ENCODE measurements around the gene ARFIP1. TPM values are rescaled to one million over a fixed set of nuclear protein-coding genes. Genes with fewer than 3 reads are reported as not detected.
A peak's percentile ranks its signal among the peaks of the same experiment; 100 is the strongest.

ARFIP1 gene
- total RNA-seq, 1 donor from 2014 or later: 68.0 TPM

DNA sequence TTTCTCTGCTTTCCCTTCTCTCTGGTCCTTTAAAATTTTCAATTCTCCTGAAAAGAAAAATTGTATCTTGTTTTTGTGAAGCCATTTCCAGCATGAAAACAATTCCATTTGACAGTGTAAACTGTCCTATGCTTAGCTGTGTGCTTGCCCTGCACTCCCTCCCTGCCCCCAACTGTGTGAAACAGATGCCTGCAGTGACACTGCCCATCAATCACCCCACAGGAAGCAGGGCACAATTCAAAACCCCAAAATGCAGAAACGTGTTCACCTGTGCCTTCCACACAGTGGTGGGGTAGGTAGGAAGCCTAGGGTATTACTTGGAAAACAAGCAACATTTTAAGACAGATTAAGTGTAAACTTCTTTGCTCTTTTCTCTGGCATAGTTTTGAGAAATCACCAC lies 150.1 kb downstream of the ARFIP1 start:
- no peak overlapping the region for H3K4me3 Mint-ChIP-seq
- no peak overlapping the region for H3K27ac Mint-ChIP-seq
- H3K4me1 Mint-ChIP-seq: peaks cover 20% of the 10 kb centered on the region
- Histone ChIP-seq H3K79me2 (ENCODE audit: low read depth) (no peaks in the 10 kb centered on the region), H3K27ac (no peak overlapping the region), H3K36me3 (no peaks in the 10 kb centered on the region), H3K4me1 (peaks cover 17% of the 10 kb centered on the region), H3K9me3 (ENCODE audit: low read depth) (no peaks in the 10 kb centered on the region), H4K20me1 (ENCODE audit: low read depth) (no peaks in the 10 kb centered on the region), H3K27me3 (peaks cover 10% of the 10 kb centered on the region), H3K4me3 (no peak overlapping the region), H3K9ac (no peak overlapping the region), H3K4me2 (peak overlapping the region; percentile 46), H2AFZ (replicated peaks) (no peak overlapping the region), H3F3A (ENCODE audit: low read depth) (peaks cover 6% of the 10 kb centered on the region)
- peak; percentile 18 for DNase-seq (ENCODE audit: low spot score)
- TF ChIP-seq, protein P1, sequence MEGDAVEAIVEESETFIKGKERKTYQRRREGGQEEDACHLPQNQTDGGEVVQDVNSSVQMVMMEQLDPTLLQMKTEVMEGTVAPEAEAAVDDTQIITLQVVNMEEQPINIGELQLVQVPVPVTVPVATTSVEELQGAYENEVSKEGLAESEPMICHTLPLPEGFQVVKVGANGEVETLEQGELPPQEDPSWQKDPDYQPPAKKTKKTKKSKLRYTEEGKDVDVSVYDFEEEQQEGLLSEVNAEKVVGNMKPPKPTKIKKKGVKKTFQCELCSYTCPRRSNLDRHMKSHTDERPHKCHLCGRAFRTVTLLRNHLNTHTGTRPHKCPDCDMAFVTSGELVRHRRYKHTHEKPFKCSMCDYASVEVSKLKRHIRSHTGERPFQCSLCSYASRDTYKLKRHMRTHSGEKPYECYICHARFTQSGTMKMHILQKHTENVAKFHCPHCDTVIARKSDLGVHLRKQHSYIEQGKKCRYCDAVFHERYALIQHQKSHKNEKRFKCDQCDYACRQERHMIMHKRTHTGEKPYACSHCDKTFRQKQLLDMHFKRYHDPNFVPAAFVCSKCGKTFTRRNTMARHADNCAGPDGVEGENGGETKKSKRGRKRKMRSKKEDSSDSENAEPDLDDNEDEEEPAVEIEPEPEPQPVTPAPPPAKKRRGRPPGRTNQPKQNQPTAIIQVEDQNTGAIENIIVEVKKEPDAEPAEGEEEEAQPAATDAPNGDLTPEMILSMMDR (IDR thresholded peaks at IDR 0.05): no peak
- no peak for TF ChIP-seq EZH2 (IDR thresholded peaks at IDR 0.05)
- TF ChIP-seq EZH2phosphoT487 (IDR thresholded peaks at IDR 0.05): no peak
- peaks cover 6% of the 10 kb centered on the region for H3K9me3 Mint-ChIP-seq
- H3K36me3 Mint-ChIP-seq: peaks cover 3% of the 10 kb centered on the region
- H3K27me3 Mint-ChIP-seq (ENCODE audit: insufficient read depth, low read depth): peaks cover 13% of the 10 kb centered on the region

DNA sequence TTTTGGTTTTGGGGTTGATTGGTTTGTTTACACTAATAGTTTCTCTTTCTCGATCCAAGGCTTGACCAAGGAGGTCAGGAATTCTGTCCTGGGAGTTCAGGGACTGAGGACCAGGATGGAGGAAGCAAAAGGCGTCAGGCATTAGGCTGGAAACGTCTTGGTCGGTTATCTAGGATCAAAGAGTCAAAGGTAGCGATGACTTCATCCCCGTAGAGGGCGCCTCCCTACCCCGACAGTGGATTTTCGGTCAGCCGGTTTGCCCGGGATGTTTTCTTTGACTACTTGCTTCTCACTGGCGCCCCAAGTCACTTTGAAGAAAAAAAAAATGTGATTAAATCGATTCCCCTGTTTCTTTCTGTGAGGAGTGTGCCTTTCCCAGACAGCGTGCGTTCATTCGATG lies 155.4 kb downstream of the ARFIP1 start:
- Histone ChIP-seq H3K4me2 (peak overlapping the region; percentile 84), H3K4me1 (peaks cover 26% of the 10 kb centered on the region), H3K4me3 (peak overlapping the region; percentile 79), H2AFZ (replicated peaks) (peak overlapping the region; percentile 95), H3F3A (ENCODE audit: low read depth) (peaks cover 32% of the 10 kb centered on the region), H3K9ac (no peak overlapping the region), H3K27me3 (peaks cover 45% of the 10 kb centered on the region), H3K36me3 (no peaks in the 10 kb centered on the region), H3K9me3 (ENCODE audit: low read depth) (no peaks in the 10 kb centered on the region), H4K20me1 (ENCODE audit: low read depth) (peaks cover 32% of the 10 kb centered on the region), H3K27ac (no peak overlapping the region), H3K79me2 (ENCODE audit: low read depth) (peaks cover 18% of the 10 kb centered on the region)
- Mint-ChIP-seq H3K36me3 (peaks cover 8% of the 10 kb centered on the region), H3K9me3 (peaks cover 6% of the 10 kb centered on the region), H3K27me3 (ENCODE audit: insufficient read depth, low read depth) (peaks cover 40% of the 10 kb centered on the region), H3K4me1 (peaks cover 23% of the 10 kb centered on the region), H3K27ac (no peak overlapping the region), H3K4me3 (peak overlapping the region; percentile 87)
- peak; percentile 76 for DNase-seq (ENCODE audit: low spot score)
- no peak for TF ChIP-seq EZH2 (IDR thresholded peaks at IDR 0.05)
- peak; percentile 49 for TF ChIP-seq EZH2phosphoT487 (IDR thresholded peaks at IDR 0.05)
- TF ChIP-seq, protein P1 (IDR thresholded peaks at IDR 0.05): peak; percentile 48

DNA sequence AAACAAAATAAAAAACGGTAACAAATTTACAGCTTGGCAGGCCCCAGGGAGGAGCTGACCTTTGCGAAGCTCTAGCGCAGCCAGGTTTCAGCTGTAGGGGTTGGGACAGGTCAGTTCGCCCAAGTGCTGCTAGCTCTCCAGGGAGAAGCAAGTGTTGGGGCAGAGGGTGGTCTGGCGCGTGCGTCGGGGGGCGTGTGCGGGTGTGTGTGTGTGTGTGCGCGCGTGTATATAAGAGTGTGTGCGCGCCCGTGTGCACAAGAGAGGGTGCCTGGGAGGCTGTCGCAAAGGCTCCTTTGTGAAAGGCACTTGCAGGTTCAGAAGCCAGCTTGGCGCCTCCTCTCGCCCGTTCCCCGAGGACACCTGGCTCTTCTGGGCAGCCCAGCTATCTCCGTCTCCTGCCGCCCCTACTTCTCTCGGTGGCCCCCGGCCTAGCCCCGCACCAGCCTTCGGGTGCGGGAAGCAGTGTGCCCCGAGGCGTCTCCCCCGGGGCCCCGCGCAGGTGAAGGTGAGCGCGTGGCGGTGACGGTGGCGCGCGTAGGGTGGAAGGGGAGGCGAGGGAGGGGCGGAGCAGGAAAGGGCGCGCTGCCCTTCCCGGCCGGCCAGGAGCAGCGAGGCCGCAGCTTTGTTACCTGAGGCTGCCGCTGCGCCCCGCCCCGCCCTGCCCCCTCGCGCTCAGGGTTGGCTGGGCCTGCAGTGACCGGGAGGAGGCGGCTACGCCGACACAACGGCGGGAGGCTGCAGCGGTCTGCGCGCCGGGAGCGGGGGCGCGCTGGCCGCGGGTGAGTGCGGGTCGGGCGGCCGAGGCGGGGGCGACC lies 156.1 kb downstream of the ARFIP1 start, which contains the start of gene FHDC1:
FHDC1 (plus strand) TSS at position 693 of the 815 bp plus-strand sequence. CDS start 6,735 bp downstream, outside the sequence.
- peaks cover 45% of the 10 kb centered on the region for H3K27me3 ChIP-seq
- Mint-ChIP-seq H3K36me3 (peaks cover 8% of the 10 kb centered on the region), H3K27ac (no peak within 1 kb of the TSS), H3K4me1 (peaks cover 17% of the 10 kb centered on the region), H3K9me3 (peaks cover 6% of the 10 kb centered on the region), H3K27me3 (ENCODE audit: insufficient read depth, low read depth) (peaks cover 44% of the 10 kb centered on the region), H3K4me3 (peak within 1 kb of the TSS; percentile 87)
- no peak within 1 kb of the TSS for H3K27ac ChIP-seq
- H3K79me2 ChIP-seq (ENCODE audit: low read depth): peaks cover 23% of the 10 kb centered on the region
- TF ChIP-seq EZH2phosphoT487 (IDR thresholded peaks at IDR 0.05) (no peak), EZH2 (IDR thresholded peaks at IDR 0.05) (no peak)
- TF ChIP-seq, protein P1 (IDR thresholded peaks at IDR 0.05): no peak
- DNase-seq (ENCODE audit: low spot score): peak; percentile 91
- H3K4me2 ChIP-seq: peak within 1 kb of the TSS; percentile 84
- H2AFZ ChIP-seq (replicated peaks): peak within 1 kb of the TSS; percentile 95
- peak within 1 kb of the TSS; percentile 79 for H3K4me3 ChIP-seq
- peaks cover 23% of the 10 kb centered on the region for H3K4me1 ChIP-seq
- H4K20me1 ChIP-seq (ENCODE audit: low read depth): peaks cover 37% of the 10 kb centered on the region
- no peaks in the 10 kb centered on the region for H3K36me3 ChIP-seq
- H3F3A ChIP-seq (ENCODE audit: low read depth): peaks cover 32% of the 10 kb centered on the region
- H3K9ac ChIP-seq: no peak within 1 kb of the TSS
- H3K9me3 ChIP-seq (ENCODE audit: low read depth): no peaks in the 10 kb centered on the region

All from neural progenitor cell (in vitro differentiated cells).